NCI-H2227 treated with DMSO at 0.1 percent for 48 hours (cell line): ENCODE measurements around the gene CES5A.
"Not testable (repeated sequence)": the region's sequence is repeated elsewhere in the genome, so short reads cannot be mapped to it uniquely, and the experiment has no call there.

ENCODE experiments used
- DNase-seq: peaks from one replicate; lab custom pipeline; 2025; lab: John Stamatoyannopoulos, UW

The CES5A gene

DNA sequence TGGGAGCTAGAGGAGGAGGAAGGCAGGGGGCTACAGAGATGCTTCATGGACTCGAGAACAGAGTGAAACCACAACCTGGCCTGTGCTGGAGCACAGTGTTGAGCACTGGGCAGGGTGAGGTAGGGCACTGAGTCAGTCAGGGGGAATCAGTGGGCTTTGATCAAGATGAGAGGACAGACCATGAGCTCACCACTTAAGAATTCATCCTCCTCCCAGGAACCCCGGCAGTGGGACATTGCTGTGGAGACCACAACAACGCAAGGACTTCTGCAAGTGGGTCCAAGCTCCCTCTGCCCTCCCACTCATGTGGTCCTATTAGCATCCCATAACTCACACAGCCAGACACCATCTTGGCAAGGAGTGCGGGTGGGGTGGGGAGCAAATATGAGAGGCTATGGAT lies 1.7 kb upstream of the CES5A start:
- no peak for DNase-seq

DNA sequence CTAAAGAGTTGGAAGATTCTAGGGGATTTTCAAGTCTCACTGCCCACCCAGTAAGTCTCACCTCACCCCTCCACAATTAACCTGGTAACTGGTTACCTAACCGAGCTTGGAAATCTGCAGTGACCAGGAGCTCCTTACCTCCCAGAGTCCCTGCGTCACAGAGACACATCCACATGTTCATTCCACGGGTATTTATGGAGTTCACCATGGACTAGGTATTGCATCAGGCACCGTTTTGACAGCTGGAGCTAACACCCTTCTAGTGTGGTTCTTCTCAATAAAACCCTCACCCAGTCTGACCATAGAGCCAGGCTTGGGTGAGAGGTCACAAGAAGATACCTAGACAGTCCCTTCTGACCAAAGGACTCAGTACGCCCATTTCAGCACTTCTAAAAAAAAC lies 2.1 kb downstream of the CES5A start:
- DNase-seq: no peak

DNA sequence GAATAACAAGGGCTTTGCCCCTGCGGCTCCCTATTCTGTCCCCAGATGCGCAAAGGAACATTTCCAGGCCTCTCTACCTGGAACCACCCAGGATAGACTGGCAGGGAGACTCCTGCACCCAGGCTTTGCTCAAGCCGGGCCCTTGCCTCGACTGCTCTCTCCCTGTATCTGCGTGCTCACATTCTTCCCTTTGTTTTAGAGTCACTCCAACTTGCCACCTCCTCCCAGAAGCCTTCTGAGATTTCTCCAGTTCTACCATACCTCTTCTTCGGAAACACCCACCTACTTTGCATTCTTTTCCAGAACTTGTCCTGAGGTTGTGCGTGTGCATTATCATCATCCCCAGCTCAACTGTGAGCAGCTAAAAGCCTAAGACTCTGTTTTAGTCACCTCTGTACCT lies 3.0 kb downstream of the CES5A start:
- no peak for DNase-seq

DNA sequence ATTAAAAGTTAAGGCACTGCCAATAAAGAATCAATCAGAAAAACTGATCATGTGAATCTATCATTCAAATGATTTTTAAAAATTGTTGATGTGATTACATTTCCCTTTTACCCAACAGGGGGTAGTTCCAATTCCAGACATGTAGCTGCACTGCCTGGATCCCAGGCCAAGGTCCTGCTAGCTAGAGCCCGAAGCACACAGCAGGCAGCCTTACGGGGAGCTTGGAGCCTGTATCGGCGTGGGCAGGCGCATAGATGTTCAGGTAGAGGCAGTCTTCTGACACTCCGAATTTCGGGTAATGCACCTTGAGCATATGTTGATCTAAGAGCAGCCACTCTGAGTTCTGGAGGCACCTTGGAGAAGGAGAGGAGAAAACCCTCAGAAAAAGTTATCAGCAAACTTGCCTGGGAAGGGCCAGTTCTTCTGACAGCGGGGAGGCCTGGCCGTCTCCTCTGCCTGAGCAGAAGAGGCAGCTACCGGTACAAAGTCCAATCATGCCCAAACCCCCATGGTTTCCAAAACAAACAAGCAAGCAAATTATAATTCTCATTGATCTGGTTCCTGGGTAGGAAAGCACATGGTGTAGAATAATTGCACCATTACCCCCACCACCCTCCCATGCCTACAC lies 3.6 kb downstream of the CES5A start:
- DNase-seq: no peak

DNA sequence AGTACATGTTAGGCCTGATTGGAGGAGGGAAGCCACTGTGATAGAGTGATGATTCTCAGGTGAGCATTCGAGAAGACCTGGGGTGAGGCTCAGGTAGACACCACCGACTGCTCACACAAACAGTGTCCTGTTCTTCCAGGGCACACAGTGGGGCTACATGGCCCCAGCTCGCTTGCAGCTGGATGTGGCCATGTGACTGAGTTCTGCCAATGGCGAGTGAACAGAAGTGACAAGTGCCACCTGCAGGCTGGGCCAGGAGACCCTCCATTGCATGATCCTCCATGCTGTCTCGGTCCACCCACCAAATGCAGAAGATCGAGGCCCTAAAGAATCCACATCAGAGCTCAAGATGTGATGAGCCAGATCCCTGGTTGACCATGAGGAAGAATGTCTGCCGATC lies 6.2 kb downstream of the CES5A start:
- DNase-seq: no peak

DNA sequence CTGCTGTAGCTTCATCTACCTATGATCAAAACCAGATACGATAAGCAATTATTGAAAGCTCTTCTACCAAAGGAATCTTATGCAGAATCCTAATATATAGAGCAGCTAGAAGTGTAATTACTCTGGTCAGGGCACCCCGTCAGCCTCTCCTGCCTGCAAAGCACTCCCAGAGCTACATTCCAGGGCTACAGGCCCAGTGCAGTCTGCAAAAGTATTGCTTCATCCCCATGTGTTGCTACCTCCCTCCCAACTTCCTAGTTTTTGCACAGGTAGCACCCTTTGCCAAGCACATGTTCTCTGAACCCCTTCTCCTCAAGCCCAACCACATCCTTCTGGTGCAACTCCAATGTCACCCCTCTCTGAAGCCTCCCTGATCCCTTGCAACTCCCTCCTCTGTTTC lies 7.0 kb downstream of the CES5A start:
- DNase-seq: no peak

DNA sequence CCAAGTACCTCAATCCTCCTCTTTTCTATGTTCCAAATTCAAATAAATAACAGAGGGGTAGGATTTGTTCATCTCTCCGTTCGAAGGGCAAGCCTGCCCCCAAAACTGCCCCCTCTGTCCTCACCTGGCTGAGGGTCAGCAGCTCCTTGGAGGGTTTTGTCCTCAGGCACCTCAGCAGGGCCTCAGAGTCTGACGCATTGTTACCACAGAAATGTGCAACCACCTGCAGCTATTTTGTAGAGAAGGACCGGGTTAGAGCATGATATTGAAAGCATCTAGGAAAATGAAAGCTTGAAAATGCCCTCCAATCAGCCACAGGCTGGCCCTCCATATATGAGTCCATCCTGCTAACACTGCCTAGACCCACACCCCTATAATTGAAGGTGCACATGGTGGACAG lies 13.9 kb downstream of the CES5A start:
- DNase-seq: no peak

DNA sequence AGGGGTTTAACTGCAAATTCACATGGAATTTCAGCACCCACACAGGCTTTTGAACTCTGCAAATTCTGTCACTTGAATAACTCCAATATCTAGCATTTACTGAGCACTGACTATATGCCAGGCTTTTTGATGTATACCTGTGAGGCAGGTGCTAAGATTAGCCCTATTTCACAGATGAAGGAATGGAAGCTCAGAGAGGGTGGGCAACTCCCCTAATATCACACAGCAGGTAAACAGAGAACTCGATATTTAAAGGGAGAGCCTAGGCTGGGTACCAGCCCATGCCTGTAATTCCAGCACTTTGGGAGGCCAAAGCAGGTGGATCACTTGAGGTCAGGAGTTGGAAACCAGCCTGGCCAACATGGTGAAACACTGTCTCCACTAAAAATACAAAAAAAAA lies 17.5 kb downstream of the CES5A start:
- DNase-seq: not testable (repeated sequence)

DNA sequence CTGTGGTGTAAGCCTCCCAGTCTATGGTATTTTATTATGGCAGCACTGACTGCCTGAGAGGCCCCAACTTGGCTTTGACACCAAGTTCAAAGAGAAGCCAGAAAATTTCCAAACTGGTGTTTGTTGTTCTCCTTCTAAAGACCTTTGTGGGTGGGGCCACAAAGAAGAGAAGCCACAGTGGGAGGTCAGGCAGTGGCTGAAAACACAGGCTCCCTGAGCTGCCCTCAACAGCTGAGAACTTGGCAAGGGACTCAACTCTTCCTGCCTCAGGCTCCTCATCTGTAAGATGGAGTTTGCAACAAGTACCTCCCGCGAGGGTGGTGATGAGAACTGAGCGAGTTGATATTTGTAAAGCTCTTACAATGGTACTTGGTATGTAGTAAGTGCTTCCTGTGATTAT lies 18.2 kb downstream of the CES5A start:
- DNase-seq: no peak

DNA sequence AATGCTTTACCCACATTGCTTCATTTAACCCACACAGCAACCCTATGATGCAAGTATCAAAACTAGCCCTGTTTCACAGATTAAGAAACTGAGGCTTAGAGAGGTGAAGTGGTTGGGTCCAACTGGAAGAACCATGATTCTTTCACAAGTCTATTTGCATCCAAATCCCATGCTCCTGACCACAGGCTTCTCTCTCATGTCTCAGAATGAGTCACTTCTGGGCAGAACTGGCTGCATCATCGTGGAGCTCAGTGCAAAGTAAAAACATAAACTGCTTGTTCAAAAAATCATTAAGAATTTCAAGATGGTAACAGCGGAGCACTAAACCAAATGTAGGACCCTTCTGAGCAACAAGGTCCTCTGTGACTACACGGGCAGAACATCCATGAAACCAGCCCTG lies 22.1 kb downstream of the CES5A start:
- no peak for DNase-seq

DNA sequence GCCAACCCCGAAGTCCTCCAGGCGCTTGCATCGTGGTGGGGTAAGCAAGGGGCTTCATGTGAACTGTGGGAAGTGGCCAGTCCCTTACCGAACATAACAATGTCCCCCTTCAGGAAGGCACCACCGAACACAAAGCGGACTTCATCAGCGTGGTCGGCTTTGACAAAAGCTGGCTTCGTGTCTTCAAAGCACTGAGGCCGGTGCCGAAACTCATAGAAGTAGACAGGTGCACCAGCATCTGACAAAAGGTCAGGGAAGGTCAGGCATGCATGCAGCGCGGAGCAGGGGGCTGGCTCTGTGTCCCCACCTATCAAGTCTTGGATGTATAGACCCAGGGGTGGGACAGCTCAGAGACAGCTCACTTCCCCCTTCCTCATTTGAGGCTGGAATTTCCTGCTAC lies 25.6 kb downstream of the CES5A start:
- no peak for DNase-seq

DNA sequence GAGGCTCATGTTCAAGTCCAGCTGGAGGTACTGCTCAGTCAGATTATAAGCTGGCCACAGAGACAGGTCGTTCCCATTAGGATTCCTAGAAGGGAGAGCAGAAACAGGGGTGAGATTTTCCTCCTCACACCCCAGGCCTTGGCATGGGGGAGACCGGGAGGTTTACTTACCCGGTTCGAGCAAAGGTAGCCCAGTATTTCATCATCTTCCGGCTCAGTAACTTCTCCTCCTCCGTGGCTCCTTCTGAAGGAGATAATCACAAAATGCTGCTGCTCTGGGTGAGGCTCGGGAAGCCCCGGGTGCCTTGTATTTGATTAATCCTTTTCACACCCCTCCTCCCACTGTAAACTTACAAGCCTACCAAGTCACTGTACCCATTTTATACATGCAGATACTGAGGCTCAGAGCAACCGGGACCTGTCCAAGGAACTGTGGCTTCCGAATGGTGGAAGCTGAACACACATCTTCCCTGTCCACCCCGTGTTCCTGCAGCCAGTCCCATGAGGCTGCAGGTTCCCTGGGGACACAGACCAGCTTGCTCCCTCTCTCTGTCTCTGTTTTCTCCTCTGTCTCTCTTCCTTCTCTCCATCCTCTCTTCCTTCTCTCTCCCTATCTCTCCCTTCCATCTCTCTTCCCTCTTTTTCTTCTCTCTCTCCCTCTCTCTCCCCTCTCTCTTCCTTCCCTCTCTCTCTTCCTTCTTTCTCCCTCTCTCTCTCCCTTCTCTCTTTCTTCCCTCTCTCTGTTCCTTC lies 28.4 kb downstream of the CES5A start:
- DNase-seq: no peak

DNA sequence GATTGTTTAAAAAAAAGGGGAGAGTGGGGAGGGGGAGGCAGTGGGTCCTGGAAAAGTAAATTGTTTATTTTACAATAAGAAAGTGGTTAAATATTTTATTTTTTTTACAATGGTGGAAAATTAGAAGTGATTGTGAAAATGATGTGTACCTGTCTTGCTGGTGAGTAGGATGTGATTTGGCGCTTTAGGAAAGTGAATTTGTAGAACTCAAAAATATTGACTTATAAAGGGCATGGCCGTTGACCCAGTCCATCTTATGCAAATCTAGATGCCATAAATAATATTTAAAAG lies 32.1 kb downstream of the CES5A start:
- DNase-seq: no peak

DNA sequence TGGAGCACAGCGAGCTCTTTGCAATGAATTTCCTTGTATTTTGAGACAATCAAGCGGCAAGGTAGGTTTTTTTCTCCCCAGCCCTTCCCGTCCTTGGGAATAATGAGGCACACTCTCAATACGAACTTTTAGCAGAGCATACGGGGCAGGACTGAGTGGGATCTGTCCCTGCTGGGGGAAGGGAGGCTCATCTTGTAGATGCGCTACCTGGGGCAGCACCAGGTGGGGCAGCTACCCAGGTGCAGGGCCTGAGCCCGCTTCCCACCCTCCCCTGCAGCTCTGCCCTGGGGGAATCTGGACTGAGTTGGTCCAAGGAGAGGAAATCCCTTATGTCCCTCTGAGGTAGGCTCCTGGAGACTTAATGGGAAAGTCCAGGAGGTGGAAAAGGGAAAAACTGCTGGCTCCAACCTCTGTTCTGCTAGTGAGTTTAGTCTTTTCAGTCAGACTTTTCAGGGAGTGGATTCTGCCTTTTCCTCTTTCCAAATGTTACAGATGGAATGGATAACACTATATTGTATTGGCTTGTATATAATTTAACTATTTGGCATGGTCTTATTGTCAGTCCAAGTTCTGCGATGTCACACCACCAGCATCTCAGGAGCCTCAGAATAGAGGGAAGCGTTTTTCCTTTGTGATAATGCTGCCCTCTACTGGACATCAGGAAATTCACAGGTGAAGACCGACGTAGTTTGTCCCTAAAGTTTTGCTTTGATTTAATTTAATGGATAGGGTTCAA lies 32.6 kb downstream of the CES5A start:
- DNase-seq: peak; percentile 16

DNA sequence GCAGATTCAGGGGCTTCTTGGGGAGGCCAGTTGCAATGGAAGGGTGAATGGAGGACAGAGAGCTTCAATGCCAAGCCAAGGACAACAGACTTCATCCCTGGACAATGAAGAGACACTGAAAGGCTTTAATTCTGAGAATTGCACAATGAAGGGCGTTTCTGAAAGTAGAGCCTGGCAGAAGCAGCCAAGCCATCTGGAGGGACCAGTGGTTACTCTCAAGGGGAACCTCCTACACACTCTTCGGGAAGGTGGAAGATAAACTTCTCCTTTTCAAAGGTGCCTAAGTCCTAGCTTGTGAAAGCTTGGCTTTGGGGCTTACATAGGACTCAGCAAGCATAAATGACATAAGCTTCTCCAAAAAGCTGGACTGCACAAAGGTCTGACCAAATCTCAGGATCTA lies 36.1 kb downstream of the CES5A start:
- DNase-seq: no peak

DNA sequence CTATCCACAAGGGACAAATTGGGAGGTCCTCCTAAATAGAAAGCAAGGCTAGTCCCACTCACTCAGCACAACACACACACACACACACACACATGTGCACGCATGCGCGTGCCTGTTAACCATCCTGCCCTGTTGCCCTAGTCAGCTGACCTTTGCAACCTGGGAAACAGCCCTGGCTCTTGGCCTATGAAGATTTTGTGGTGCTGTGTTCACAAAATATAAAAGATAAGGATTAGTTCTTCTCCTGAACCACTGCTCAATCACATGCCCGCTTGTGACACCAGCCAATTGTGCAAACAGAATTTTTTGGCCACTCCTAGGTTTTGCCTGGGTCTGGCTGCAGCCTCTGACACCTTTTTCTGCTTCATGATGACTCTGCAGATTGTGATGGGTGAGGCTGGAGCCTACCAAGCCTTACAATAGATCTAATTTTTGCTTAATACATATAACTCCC lies 39.0 kb downstream of the CES5A start:
- DNase-seq: no peak

DNA sequence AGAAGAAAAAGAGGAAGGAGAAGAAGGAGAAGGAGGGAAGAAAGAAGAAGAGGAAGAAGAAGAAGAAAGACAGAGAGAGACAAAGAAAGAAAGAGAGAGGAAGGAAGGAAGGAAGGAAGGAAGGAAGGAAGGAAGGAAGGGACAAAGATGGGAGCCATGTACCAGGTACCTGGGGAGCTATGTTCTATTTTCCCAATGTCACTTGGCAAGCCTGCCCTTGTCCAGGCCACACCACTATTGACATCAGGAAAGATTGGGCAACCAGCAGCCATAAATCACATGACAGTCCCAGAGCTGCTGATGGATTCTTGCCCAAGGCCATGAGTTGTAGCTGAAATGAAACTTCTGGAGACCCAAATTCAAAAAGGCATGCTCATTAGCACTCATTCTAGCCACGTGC lies 39.6 kb downstream of the CES5A start:
- no peak for DNase-seq

DNA sequence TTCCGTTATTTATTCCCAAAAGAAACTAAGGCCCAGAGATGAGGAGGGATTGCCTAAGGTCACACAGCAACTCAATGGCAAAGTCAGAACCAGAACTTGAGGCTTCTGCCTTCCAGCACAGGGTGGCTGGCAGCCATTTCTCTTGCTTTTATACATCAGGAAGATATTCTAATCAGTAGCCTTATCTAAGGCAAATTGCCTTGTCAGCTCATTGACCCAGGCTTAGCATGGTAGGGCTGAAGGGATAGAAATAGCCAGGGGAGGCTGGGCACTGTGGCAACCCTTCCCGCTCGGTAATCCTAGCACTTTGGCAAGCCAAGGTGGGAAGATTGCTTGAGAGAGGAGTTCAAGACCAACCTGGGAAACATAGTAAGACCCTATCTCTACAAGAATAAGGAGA lies 40.0 kb downstream of the CES5A start:
- not testable (repeated sequence) for DNase-seq

DNA sequence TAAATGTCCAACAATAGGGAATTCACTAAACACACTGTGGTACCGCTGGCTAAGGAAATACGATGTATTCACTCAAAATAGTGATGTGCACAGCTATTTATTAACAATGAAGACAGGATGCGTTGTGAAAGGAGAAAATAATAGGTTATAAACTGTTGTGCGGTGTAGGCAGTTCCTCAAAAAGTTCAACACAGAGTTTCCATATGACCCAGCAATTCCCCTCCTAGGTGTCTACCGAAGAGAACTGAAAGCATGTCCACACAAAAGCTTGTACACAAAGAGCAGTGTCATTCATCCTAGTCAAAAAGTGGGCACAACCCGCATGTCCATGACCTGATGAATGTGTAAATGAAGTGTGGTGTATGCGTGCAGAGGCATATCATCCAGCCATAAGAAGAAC lies 41.1 kb downstream of the CES5A start:
- no peak for DNase-seq

DNA sequence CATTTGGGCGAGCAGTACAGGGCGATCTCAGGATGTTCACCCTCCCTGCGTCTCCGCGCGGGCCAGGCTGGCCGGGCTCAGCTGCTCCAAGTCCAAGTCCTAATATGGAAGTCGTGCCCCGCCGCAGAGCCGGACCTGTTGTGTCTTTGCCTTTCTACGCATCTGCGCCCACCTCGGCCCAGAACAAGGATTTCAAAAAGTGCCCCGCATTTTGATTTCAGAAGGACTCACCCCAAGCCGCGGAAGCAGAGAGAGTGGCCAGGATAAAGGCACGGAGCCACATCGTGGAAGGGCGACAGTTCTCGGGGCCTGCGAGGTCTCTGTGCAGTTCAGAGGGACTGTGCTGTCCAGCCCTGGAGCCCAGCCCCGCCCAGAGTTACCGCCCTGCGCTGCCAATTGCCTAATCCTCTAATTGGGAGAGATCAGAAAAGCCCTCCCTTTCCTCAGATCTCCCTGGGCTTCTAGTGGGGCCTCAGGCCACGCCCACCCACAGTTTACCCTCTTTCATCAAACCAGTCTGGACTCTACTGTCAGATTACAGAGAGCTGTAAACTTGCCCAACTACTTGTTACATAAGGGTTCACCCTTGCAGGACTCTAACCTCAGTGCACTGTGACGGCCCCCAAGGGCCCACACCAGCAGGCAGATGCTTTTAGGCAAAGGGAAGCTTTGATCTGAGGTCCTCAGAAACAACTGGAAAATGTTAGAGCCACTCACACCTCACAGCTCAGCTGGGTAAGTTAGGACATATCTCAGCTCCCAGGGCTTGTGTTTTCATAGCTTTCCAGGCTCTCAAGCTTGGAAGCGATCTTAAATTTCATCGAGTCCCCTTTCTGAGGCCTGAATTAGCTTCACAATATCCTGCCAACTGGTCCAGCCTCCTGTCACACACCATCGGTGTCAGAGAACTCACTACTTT lies 42.1 kb downstream of the CES5A start, which contains the start of gene CES1:
Gene CES1, minus strand, starts transcription at position 324 of the 919 bp plus-strand sequence. Its CDS starts 41 bp downstream, at position 283.
- no peak for DNase-seq

DNA sequence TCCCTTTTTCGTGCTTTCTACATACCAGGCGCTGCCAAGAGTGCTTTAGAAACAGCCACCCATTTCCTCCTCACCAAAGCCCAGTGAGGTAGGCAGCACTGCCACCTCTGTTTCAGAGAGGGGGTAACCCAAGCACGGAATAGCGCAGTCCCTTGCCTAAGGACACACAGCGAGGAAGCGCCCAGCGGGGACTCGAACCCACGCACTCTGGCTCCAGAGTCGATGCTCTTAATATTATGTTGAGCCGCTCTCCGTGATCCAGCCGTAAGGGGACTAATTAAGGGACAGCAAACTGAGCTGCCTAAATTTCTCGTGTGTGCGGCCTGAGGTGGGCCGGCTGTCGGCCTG lies 42.8 kb downstream of the CES5A start:
- DNase-seq: no peak

DNA sequence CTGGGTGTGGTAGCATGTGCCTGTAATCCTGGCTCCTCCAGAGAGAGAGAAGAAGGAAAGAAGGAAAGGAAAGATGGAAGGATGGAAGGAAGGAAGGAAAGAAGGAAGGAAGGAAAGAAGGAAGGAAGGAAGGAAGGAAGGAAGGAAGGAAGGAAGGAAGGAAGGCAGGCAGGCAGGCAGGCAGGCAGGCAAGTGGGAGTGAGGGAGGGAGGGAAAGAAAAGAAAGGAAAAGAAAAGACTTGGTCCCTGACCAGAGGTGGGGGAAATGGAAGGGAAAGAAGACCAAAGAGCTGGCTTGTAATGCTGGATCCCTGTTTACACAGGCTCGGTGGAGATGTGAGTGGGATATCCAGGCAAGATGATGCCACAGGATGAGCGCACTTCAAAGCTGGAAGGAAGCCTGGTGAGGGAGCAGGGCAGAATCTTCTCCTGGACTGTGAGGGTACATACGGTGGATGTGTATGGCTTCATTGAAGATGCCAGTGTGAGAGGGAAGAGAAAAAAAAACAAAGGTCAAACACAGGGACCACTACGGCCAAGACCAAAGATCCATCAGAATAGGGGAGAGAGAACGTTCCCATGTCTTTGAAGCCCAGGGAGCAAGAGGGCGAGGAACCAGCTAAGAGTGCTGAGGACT lies 44.4 kb downstream of the CES5A start:
- DNase-seq: no peak
